ENCODE results near the gene TDRD10. TPM values are rescaled to one million over a fixed set of nuclear protein-coding genes. Genes with fewer than 3 reads are reported as not detected.
"Not testable (repeated sequence)": the region's sequence is repeated elsewhere in the genome, so short reads cannot be mapped to it uniquely, and the experiment has no call there.

Gene TDRD10
- total RNA-seq, 1 donor from 2014 or later = not detected

DNA sequence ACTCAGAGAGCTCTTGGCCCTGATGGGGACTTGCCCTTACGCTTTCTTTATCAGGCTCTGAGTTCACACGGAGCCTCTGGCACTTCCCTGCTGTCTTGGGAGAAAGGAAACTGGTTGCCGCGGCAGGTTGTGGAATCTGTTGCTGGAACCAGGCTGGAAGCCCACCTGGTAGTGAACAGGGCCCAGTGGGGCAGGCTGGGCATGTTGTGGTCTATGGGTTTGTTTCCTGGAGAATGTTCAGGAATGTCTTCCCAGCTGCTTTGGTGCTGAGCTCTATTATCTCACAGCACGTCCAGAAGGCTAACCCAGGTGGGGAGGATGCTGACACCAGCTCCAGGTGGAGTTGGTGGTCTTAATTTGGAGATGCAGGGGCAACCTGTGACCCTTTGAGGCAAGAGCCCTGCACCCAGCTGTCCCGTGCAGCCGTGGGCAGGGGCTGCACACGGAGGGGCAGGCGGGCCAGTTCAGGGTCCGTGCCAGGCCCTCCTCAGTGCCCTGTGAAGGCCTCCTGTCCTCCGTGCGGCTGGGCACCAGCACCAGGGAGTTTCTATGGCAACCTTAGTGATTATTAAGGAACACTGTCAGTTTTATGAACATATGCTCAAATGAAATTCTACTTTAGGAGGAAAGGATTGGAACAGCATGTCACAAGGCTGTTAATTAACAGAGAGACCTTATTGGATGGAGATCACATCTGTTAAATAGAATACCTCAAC lies 33.3 kb upstream of the TDRD10 start:
- H3K36me3 Mint-ChIP-seq (ENCODE audit: low read depth) = no peaks in the 10 kb centered on the region
- H3K4me1 Mint-ChIP-seq = peaks cover 23% of the 10 kb centered on the region
- no peak overlapping the region for H3K4me3 Mint-ChIP-seq
- intact Hi-C loops (cut with micrococcal nuclease) = no loop called here
- DNase-seq = no peak
- no peaks in the 10 kb centered on the region for H3K9me3 Mint-ChIP-seq
- H3K27me3 Mint-ChIP-seq = no peaks in the 10 kb centered on the region
- no peak overlapping the region for H3K27ac Mint-ChIP-seq

DNA sequence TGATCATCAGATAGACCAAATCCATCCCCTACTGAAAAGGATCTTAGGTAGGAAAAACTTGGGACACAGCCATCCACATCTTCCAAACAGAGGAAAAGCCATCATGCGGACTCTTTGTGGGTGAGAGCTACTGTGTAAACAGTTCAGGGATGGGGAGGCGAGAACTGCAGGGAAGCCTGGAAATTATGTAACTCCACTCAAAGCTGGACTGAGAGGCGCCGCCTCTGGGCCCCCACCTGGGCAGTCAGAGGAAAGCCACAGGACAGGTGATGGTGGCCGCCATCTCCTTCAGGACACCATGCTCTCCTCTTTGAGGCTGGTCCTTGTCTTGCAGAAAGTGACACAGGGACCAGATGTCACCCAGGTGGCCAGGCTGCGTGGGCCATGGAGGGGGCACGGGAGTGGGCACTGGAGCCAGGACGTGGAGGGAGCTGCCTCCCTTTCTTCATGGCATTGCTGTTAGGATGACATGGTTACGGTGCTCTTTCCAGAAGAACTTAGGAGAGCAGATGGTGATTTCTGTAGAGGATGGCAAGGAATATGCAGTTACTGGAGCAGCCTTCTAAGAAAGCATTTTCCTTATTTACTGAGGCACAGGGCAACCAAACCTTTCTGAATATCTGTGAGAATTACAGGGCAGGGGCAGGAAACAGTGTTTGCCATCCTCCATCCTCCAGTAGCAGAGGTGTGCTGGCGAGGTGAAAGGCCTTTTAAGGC lies 32.0 kb upstream of the TDRD10 start:
- Mint-ChIP-seq H3K4me1 (peaks cover 13% of the 10 kb centered on the region), H3K27me3 (peaks cover 1% of the 10 kb centered on the region), H3K9me3 (no peaks in the 10 kb centered on the region), H3K36me3 (ENCODE audit: low read depth) (no peaks in the 10 kb centered on the region), H3K27ac (no peak overlapping the region), H3K4me3 (no peak overlapping the region)
- intact Hi-C loops (cut with micrococcal nuclease) = no loop called here
- no peak for DNase-seq

DNA sequence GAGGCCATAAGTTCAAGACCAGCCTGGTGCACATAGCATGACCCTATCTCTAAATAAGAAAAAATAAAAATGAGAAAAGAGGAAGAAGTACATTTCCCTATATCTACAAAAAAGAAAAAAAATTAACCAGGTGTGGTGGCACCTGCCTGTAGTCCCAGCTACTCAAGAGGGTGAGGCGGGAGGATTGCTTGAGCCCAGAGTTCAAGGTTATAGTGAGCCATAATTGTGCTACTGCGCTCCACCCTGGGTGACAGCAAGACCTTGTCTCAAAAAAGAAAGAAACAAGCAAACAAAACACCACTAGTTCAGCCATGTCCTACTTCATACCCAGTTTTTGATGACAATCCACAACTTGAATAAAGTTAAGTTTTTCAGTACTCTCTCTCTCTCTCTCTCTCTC lies 30.7 kb upstream of the TDRD10 start:
- Mint-ChIP-seq H3K27ac (no peak overlapping the region), H3K36me3 (ENCODE audit: low read depth) (no peaks in the 10 kb centered on the region), H3K27me3 (peaks cover 1% of the 10 kb centered on the region), H3K4me1 (peaks cover 7% of the 10 kb centered on the region), H3K4me3 (no peak overlapping the region), H3K9me3 (no peaks in the 10 kb centered on the region)
- intact Hi-C loops (cut with micrococcal nuclease) = no loop called here
- no peak for DNase-seq

DNA sequence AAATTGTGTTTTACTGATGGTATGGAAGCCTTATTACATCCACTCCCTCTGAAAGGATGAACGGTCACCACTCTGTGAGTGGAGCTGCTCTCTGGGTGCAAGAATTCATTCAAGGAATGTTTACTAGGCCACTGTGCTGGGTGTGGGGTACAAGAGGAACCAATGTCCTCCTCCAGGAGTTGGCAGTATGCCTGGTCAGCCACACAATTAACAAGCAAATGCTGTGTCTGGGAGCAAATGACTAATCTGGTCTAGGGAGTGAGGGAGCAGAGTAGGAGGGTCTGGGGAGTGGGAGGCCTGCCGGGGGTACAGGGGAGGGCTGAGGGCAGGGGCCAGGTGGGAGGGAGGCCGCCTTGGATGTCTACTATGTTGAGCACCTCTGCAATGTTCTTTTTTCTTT lies 27.2 kb upstream of the TDRD10 start:
- H3K4me1 Mint-ChIP-seq = peaks cover 12% of the 10 kb centered on the region

DNA sequence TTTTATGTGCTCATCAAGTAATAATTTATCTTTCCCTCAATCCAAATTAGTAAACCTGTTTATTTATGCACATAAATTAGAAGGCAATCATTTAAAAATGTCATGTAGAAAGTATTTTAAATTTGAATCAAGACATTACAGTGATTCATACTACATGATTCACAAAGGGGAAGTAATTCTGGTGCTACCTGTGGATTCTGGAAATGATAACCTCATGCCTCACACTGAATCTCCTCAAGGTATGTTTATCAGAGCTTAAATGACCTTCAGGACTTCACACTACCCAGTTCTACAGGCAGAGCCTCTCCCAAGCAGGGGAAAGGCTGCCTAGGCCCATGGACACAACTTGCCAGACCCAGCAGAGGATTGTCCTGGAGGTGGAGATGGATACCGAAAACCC lies 25.2 kb upstream of the TDRD10 start:
- Mint-ChIP-seq H3K27ac (no peak overlapping the region), H3K4me1 (peaks cover 14% of the 10 kb centered on the region), H3K27me3 (peaks cover 3% of the 10 kb centered on the region), H3K9me3 (no peaks in the 10 kb centered on the region), H3K4me3 (no peak overlapping the region), H3K36me3 (ENCODE audit: low read depth) (no peaks in the 10 kb centered on the region)
- no peak for DNase-seq
- intact Hi-C loops (cut with micrococcal nuclease) = loop anchor here (5.0 kb wide), 1 partner anchor 69 kb away; the partner anchor contains the start of gene IL6R

More for the DNA sequence above, 27.2 kb upstream of the TDRD10 start:
- H3K27ac Mint-ChIP-seq = no peak overlapping the region
- DNase-seq = no peak
- H3K4me3 Mint-ChIP-seq = no peak overlapping the region
- intact Hi-C loops (cut with micrococcal nuclease) = loop anchor here (5.0 kb wide), 1 partner anchor 68 kb away; the partner anchor contains the start of gene IL6R
- no peaks in the 10 kb centered on the region for H3K9me3 Mint-ChIP-seq
- H3K36me3 Mint-ChIP-seq (ENCODE audit: low read depth) = no peaks in the 10 kb centered on the region
- peaks cover 1% of the 10 kb centered on the region for H3K27me3 Mint-ChIP-seq

DNA sequence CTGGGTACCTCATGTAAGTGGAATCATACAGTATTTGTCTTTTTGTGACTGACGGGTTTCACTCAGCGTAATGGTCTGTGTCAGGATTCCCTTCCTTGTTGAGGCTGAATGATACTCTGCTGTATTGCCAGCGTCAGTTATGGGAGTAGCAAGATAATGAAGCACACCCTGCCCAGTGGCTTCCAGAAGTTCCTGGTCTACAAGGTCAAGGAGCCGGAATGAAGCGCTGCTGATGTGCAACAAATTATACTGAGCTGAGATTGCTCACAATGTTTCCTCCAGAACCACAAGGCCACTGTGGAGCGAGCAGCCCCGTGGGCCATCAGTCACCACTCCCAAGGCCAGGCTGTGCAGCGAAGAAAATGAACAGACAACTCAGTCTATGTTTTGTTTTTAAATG lies 24.0 kb upstream of the TDRD10 start:
- H3K27ac Mint-ChIP-seq = no peak overlapping the region
- no peak for DNase-seq
- peaks cover 3% of the 10 kb centered on the region for H3K27me3 Mint-ChIP-seq
- intact Hi-C loops (cut with micrococcal nuclease) = loop anchor here (5.0 kb wide), 1 partner anchor 71 kb away; the partner anchor contains the start of gene IL6R
- no peaks in the 10 kb centered on the region for H3K36me3 Mint-ChIP-seq (ENCODE audit: low read depth)
- peaks cover 14% of the 10 kb centered on the region for H3K4me1 Mint-ChIP-seq
- H3K9me3 Mint-ChIP-seq = no peaks in the 10 kb centered on the region
- no peak overlapping the region for H3K4me3 Mint-ChIP-seq

DNA sequence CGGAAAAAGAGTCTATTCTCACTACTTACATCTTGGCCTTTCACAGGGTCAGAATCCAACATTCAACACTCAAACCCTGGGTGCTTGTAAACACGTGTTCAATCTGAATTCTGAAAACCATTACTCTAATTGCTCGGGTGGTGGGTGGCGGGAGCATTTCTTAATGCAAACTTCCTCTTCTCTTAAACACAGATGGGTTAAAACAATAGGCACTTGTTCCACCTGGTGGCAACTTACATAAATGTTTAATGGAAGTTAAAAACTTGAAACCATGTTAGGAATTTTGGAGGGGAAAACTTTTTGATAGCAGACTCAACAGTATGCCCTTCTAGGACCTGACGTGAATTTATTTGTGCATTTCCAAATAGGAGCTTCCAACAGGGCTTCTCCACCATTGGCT lies 23.4 kb upstream of the TDRD10 start:
- Mint-ChIP-seq H3K27me3 (peaks cover 9% of the 10 kb centered on the region), H3K4me3 (no peak overlapping the region), H3K9me3 (no peaks in the 10 kb centered on the region), H3K4me1 (peaks cover 14% of the 10 kb centered on the region), H3K27ac (no peak overlapping the region), H3K36me3 (ENCODE audit: low read depth) (no peaks in the 10 kb centered on the region)
- peak; percentile 67 for DNase-seq
- intact Hi-C loops (cut with micrococcal nuclease) = loop anchor here (5.0 kb wide), 1 partner anchor 71 kb away; the partner anchor contains the start of gene IL6R

DNA sequence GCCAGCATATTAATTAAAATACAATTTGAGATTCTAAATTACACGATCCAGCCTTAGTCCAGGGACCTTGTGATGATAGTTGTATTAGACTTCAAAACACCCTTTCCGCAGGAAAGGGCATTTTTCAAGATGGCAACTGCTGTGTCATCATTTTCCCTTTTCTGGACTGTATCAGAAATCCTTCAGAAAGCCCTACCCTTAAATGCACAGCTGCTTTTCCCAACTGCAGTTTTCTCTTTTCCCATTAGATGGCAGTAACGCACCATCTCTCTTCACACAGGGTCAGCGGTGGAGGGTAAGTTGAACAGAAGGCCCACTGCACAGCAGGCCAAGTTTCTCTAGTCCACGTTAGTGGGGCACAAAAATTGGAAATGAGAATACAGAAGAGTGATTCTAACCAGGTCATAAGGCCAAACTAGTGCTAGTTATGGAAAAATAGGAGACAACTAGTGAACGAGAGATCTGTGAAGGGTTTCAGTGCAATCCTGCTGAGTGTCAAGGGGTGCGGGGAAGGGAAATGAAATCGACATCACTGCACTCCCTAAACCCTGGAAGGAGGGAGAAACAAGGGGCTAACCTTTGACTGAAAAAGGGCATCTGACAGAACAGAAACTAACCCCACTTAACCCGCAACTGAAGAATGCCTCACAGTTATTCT lies 22.1 kb upstream of the TDRD10 start:
- no peak overlapping the region for H3K4me3 Mint-ChIP-seq
- peaks cover 11% of the 10 kb centered on the region for H3K27me3 Mint-ChIP-seq
- no peak overlapping the region for H3K27ac Mint-ChIP-seq
- H3K9me3 Mint-ChIP-seq = no peaks in the 10 kb centered on the region
- intact Hi-C loops (cut with micrococcal nuclease) = loop anchor here (1.0 to 5.0 kb wide), 2 partner anchors 66 to 73 kb away; partner anchors contain the start of gene IL6R
- no peaks in the 10 kb centered on the region for H3K36me3 Mint-ChIP-seq (ENCODE audit: low read depth)
- peaks cover 14% of the 10 kb centered on the region for H3K4me1 Mint-ChIP-seq
- DNase-seq = peak; percentile 92

DNA sequence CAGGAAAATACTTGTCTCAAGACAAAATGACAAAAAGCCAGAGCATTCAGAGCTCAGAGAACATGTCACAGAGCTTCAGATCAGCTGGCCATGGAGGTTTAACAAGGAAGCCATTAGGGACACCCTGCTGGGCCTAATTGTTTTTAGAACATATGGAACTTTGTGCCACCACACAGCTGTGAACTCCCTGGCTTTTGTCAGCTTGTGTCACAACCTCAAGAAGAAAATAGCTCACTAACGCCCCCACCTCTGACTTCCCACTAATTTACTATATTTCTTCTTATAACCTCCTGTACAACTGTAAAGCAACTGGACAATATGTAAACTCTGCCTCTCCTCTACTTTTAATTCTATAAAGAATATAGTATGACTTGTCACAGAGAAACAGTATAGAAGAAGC lies 21.0 kb upstream of the TDRD10 start:
- intact Hi-C loops (cut with micrococcal nuclease) = no loop called here
- Mint-ChIP-seq H3K36me3 (ENCODE audit: low read depth) (no peaks in the 10 kb centered on the region), H3K27me3 (peaks cover 15% of the 10 kb centered on the region), H3K27ac (no peak overlapping the region), H3K9me3 (no peaks in the 10 kb centered on the region), H3K4me3 (no peak overlapping the region), H3K4me1 (peaks cover 14% of the 10 kb centered on the region)
- DNase-seq = no peak

DNA sequence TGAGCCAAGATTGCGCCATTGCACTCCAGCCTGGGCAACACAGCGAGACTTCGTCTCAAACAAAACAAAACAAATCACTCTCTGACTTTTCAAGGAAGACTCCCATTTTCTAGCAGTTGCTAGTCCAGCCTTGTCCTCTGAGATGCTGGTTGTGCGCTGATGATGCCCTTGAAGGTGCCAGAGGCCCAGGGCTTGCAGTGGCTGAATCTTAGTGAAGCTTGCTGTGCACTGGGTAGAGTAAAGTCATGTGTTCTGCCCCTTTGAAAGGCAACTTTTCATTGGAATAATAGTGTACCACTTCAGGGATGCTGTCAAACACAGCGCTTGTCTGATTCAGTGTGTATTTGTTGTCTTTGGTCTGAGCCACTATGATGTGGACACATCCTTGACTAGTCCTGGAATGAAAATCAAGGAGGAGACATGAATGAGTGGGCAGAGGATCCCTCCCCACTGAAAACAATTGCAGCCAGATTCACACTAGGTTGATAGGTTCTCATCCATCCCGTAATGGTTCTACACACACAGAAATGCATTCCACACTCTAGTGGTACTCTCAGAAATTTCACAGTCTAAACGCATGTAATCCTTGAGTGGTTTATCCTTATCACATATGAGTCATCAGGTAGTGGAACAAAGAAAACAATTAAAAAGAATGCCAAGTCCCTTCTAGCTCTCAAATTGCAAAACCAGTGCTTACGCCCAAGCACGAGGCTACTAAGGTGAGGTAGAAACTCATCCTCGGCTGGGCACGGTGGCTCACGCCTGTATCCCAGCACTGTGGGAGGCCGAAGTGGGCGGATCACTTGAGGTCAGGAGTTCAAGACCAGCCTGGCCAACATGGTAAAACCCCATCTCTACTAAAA lies 17.8 kb upstream of the TDRD10 start:
- H3K27ac Mint-ChIP-seq = no peak overlapping the region
- no peak for DNase-seq
- H3K27me3 Mint-ChIP-seq = peaks cover 19% of the 10 kb centered on the region
- peaks cover 2% of the 10 kb centered on the region for H3K4me1 Mint-ChIP-seq
- no peak overlapping the region for H3K4me3 Mint-ChIP-seq
- no peaks in the 10 kb centered on the region for H3K9me3 Mint-ChIP-seq
- H3K36me3 Mint-ChIP-seq (ENCODE audit: low read depth) = no peaks in the 10 kb centered on the region
- intact Hi-C loops (cut with micrococcal nuclease) = no loop called here

DNA sequence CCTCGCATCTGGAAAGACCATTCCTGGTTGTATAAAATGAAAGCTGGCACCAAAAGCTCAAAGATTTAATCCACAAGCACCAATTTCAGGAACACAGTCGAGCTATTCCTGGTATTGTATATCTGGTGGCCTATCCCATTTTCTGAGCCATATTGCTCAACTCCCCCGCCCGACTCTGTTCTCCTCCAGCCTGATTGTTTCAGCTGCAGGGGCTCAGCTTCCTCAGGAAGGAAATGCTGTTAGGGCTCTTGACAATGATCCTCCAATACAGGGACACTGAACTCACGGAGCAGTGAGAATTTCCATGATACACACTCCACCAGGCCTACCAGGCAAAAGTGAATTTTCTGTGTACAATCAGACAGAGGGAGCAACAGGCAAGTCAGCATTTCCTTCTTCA lies 16.9 kb upstream of the TDRD10 start:
- H3K4me3 Mint-ChIP-seq = no peak overlapping the region
- DNase-seq = no peak
- H3K9me3 Mint-ChIP-seq = no peaks in the 10 kb centered on the region
- intact Hi-C loops (cut with micrococcal nuclease) = no loop called here
- no peaks in the 10 kb centered on the region for H3K36me3 Mint-ChIP-seq (ENCODE audit: low read depth)
- H3K4me1 Mint-ChIP-seq = no peaks in the 10 kb centered on the region
- no peak overlapping the region for H3K27ac Mint-ChIP-seq
- H3K27me3 Mint-ChIP-seq = peaks cover 23% of the 10 kb centered on the region

DNA sequence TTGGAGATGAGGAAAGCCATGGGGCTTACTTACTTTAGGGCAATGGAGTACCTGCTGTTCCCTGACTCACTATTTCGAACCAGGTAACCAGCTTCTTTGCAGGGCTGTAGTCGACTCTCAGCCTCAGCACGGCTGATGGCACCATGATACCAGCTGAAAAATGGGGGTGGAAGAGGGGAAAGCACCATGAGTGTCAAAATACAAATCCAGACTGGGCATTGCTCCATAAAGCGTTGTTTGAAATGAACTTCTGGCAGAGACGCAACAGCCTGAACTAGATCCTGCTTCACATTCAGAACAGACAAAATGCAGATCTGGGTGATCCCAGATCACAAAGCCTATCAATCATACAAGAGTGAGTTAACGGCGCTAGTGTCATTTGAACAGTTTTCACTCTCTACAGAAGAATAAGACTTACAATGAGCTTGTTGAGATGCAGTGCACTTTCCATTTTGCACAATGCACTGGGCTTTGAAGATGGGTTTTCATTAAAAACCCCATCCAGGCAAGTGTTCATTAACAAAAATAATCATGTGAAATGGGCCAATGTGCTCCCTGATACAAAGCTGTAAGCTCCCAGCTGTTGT lies 16.0 kb upstream of the TDRD10 start:
- H3K36me3 Mint-ChIP-seq (ENCODE audit: low read depth) = no peaks in the 10 kb centered on the region
- H3K27ac Mint-ChIP-seq = no peak overlapping the region
- DNase-seq = no peak
- H3K4me3 Mint-ChIP-seq = no peak overlapping the region
- H3K9me3 Mint-ChIP-seq = no peaks in the 10 kb centered on the region
- intact Hi-C loops (cut with micrococcal nuclease) = no loop called here
- H3K27me3 Mint-ChIP-seq = peaks cover 28% of the 10 kb centered on the region
- H3K4me1 Mint-ChIP-seq = no peaks in the 10 kb centered on the region

DNA sequence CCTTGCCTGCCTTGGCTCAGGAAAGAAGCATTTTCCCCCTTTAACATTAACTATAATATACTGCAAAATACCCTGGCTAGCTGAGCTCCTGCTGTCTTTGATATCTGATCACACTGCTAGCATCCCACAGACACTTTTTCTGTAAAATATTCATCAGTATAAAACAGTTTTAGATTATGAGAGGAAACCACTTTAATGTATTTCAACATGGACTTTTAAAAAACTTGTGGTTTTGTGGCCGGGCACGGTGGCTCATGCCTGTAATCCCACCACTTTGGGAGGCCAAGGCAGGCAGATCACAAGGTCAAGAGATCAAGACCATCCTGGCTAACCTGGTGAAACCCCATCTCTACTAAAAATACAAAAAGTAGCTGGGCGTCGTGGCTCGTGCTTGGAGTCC lies 15.3 kb upstream of the TDRD10 start:
- intact Hi-C loops (cut with micrococcal nuclease); H3K27ac Mint-ChIP-seq; H3K36me3 Mint-ChIP-seq (ENCODE audit: low read depth); H3K4me1 Mint-ChIP-seq; H3K9me3 Mint-ChIP-seq; DNase-seq; H3K4me3 Mint-ChIP-seq: not testable (repeated sequence)
- peaks cover 35% of the 10 kb centered on the region for H3K27me3 Mint-ChIP-seq

Measured in activated CD4-positive, alpha-beta T cell treated with anti-CD3 and anti-CD28 coated beads, Interleukin-2, amount 10 ng/mL, durations not matched to agents 24 days and 14 days (primary cell).